ENCODE results near the gene MALL.
"Not testable (repeated sequence)": the region's sequence is repeated elsewhere in the genome, so short reads cannot be mapped to it uniquely, and the experiment has no call there.

The MALL gene

DNA sequence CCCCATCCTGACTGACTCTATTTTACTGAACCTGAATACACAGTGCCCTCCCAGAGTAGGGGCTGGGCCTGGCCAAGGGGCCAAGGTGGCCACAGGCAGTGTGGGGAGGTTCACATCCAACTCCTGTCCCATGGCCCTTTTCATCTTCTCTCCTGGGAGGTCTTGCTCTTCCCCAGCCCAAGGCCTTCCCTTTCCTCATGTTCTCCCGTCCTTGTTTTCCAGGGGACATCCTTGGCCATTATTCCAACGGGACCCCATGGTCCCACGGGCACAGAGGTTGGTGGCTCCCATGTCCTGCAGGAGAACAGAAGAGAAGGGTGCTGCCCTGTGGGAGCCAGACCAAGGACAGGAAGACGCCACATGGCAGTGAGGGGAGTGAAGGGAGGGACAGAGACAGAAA lies 10.4 kb downstream of the MALL start:
- no peaks in the 10 kb centered on the region for H3K36me3 ChIP-seq (ENCODE audit: control insufficient read depth, insufficient read depth, low read length)
- no peak overlapping the region for H3K4me3 ChIP-seq (ENCODE audit: insufficient read depth, low read depth, low read length, poor library complexity, severe bottlenecking)
- DNase-seq, result no peak
- peaks cover 4% of the 10 kb centered on the region for H3K27me3 ChIP-seq (replicated peaks; ENCODE audit: control insufficient read depth, insufficient read depth, low read length, poor library complexity, severe bottlenecking)
- H3K4me1 ChIP-seq (ENCODE audit: control insufficient read depth, insufficient read depth, low read length, poor library complexity, severe bottlenecking), result no peaks in the 10 kb centered on the region
- H3K27ac ChIP-seq (ENCODE audit: insufficient read depth, low read length, poor library complexity, severe bottlenecking), result no peak overlapping the region
- no peaks in the 10 kb centered on the region for H3K9me3 ChIP-seq (ENCODE audit: control insufficient read depth, low read length)

DNA sequence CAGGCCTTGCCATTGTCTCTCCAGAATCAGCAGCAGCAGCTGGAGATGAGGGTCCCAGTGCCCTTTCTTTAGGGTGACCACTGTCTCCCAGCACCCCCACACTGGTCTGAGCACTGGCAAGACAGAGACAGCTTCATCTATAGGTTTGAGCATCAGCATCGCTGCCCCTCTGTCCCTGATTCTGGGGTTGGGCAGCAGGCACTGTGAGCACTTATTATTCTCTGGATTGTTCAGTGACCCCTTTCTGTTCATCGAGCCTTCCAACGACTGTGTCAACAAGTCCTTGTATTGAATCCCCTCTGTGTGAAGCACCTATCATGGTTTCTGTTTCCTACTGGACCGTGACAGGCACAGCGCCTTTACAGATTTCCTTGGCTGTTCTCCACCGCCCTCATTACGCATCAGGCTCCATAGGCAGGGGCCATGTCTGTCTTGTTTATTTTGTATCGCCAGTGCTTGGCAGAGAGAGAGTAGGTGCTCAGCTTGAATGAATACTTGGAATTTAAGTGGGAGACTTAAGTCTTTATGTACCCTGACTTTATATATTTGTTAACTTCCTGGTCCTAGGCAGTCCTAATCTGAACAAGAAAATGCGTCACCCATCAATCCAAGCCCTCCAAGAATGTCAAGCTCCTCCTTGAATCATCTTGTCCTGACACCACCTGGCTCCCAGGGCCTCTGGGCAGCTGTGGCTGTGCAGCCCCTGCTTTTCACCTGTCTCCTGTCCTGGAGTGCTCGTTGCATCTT lies 11.4 kb downstream of the MALL start:
- Histone ChIP-seq H3K36me3 (ENCODE audit: control insufficient read depth, insufficient read depth, low read length) (no peaks in the 10 kb centered on the region), H3K9me3 (ENCODE audit: control insufficient read depth, low read length) (no peaks in the 10 kb centered on the region), H3K27me3 (replicated peaks; ENCODE audit: control insufficient read depth, insufficient read depth, low read length, poor library complexity, severe bottlenecking) (peaks cover 4% of the 10 kb centered on the region), H3K4me3 (ENCODE audit: insufficient read depth, low read depth, low read length, poor library complexity, severe bottlenecking) (no peak overlapping the region), H3K4me1 (ENCODE audit: control insufficient read depth, insufficient read depth, low read length, poor library complexity, severe bottlenecking) (no peaks in the 10 kb centered on the region), H3K27ac (ENCODE audit: insufficient read depth, low read length, poor library complexity, severe bottlenecking) (no peak overlapping the region)
- DNase-seq, result no peak

DNA sequence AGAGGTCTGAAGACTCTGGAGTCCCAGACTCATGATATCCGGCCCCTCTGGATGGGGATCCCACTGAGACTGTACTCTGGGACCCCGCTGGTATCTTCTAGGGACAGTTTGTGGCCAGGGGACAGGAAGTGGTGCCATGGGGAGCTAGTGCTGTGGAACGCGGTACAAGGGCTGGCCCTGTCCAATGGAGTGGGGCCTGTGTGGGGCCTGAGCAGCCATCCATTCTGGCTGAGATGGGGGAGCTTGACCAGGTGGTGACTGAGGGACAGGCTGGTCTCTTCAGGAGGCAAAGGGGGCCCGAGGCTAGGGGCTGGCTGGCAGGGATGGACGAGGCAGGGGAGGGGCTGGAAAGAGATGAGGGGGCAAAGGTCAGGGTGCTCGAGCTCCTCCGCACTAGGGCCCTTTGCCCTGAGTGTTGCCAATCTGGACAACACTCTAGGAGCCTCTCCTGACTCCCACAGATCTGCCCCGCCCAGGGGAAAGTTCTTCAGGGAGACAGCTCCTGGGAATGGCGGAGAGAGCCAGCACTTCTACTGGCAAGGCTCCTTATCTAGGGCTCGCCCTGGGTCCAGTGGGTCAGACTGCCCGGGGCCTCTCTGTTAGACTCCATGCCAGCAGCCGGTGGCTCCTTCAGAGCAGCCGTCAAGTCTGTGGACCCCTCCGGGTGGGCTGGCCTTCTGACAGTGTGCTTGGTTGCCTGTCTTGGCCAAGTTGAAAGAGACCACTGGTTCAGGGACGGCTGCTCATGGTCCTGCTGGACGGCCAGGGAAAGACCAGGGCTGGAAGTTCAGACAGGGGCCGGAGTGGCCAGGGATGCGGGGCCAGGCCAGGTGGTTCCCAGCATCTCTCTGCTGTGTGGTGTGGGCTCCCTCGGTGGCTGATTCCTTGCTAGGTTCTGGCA lies 12.3 kb downstream of the MALL start:
- no peak for DNase-seq
- H3K27me3 ChIP-seq (replicated peaks; ENCODE audit: control insufficient read depth, insufficient read depth, low read length, poor library complexity, severe bottlenecking), result peaks cover 4% of the 10 kb centered on the region
- H3K36me3 ChIP-seq (ENCODE audit: control insufficient read depth, insufficient read depth, low read length), result no peaks in the 10 kb centered on the region
- H3K4me3 ChIP-seq (ENCODE audit: insufficient read depth, low read depth, low read length, poor library complexity, severe bottlenecking), result no peak overlapping the region
- H3K4me1 ChIP-seq (ENCODE audit: control insufficient read depth, insufficient read depth, low read length, poor library complexity, severe bottlenecking), result no peaks in the 10 kb centered on the region
- no peaks in the 10 kb centered on the region for H3K9me3 ChIP-seq (ENCODE audit: control insufficient read depth, low read length)
- no peak overlapping the region for H3K27ac ChIP-seq (ENCODE audit: insufficient read depth, low read length, poor library complexity, severe bottlenecking)

DNA sequence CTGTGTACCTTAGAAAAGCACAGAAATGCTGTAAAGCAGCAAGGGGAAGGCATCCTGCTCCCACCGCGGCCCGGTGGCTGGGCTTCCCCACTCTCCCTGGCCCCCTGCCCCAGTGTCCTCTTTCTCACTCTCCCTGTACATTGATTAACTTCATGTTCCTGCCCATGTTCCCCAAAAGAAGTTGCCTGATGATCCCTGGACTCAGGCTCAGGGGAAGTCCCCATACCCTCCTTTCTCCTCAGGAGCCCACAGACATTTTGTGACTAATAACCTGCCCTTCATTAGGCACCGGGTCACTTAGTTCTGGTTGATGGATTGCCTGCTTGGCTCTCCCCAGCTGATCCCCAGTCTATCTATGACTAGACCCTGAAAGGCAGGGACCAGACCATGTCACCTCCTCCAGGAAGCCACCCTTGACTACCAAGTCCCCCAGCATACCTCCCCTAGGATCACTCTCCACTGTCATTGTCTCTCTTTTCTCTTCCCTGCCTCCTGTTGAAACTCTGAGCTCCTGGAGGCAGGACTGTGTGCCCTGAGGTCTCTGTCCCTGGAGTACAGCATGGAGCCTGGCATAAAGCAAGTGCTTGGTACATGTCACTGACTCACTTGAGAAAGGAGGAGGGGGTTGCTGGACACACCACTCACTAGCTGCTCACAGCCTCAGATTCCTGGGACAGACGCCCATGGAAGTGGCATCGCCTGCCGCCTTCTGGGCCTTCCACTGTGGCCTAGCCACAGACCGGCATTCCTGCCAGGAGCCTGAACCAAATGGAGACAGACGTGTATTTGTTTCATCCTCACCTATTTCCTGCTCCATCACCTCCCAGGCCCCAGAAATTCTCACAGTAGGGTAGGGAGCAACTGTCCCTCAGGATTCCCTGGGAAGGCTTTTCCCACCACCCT lies 13.5 kb downstream of the MALL start:
- Histone ChIP-seq H3K36me3 (ENCODE audit: control insufficient read depth, insufficient read depth, low read length) (no peaks in the 10 kb centered on the region), H3K4me1 (ENCODE audit: control insufficient read depth, insufficient read depth, low read length, poor library complexity, severe bottlenecking) (no peaks in the 10 kb centered on the region), H3K27ac (ENCODE audit: insufficient read depth, low read length, poor library complexity, severe bottlenecking) (no peak overlapping the region), H3K9me3 (ENCODE audit: control insufficient read depth, low read length) (no peaks in the 10 kb centered on the region), H3K4me3 (ENCODE audit: insufficient read depth, low read depth, low read length, poor library complexity, severe bottlenecking) (no peak overlapping the region), H3K27me3 (replicated peaks; ENCODE audit: control insufficient read depth, insufficient read depth, low read length, poor library complexity, severe bottlenecking) (peaks cover 4% of the 10 kb centered on the region)
- DNase-seq, result no peak

DNA sequence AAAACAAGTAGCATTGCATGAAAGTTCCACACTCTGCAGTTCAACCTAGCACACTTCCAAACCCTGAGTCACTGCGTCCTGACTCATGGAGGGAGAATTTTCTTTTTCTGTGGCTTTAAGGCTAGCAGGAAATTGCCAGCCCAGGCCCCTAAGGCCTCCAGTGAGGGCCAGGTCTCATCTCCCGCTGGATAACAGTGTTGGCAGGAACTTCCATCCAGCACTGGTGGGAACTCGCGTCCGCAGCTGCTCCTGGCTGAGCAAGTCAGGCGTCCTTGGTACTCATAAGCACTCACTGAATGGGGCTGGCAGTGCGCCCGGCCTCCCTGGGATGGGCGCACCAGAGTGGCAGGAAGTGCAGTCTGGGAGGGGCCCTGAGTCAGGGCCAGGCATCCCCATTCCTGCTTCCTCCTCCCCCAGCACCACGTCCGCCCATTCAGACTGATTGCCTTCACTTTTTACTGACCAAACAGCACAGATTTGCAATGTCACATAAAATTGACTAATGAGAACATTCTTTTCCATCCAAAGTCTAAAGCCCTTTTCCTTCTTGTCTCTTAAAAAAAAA lies 14.3 kb downstream of the MALL start:
- H3K4me1 ChIP-seq (ENCODE audit: control insufficient read depth, insufficient read depth, low read length, poor library complexity, severe bottlenecking), result no peaks in the 10 kb centered on the region
- DNase-seq, result no peak
- no peak overlapping the region for H3K4me3 ChIP-seq (ENCODE audit: insufficient read depth, low read depth, low read length, poor library complexity, severe bottlenecking)
- H3K27me3 ChIP-seq (replicated peaks; ENCODE audit: control insufficient read depth, insufficient read depth, low read length, poor library complexity, severe bottlenecking), result peaks cover 4% of the 10 kb centered on the region
- H3K9me3 ChIP-seq (ENCODE audit: control insufficient read depth, low read length), result no peaks in the 10 kb centered on the region
- no peaks in the 10 kb centered on the region for H3K36me3 ChIP-seq (ENCODE audit: control insufficient read depth, insufficient read depth, low read length)
- H3K27ac ChIP-seq (ENCODE audit: insufficient read depth, low read length, poor library complexity, severe bottlenecking), result no peak overlapping the region

DNA sequence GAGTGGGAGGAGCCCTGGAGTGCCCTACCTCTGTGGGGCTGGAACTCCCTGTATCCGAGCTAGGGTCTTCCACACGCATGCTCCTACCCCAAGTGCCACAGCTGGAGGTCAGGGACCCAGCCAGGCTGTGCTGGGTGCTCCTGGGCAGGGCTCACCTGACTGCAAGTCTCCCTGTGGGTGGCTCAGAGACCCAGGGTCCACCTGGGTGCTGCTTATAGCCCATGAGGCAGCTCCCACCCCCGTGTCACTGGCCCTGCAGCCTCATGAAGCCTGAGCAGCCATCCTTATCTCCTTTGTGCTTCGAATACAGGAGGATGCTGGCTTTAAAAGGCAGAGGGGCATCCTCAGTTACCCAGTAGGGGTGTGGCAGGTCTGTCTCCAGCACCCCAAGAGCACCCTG lies 14.7 kb downstream of the MALL start:
- H3K27ac ChIP-seq (ENCODE audit: insufficient read depth, low read length, poor library complexity, severe bottlenecking); H3K27me3 ChIP-seq (replicated peaks; ENCODE audit: control insufficient read depth, insufficient read depth, low read length, poor library complexity, severe bottlenecking); H3K9me3 ChIP-seq (ENCODE audit: control insufficient read depth, low read length); H3K36me3 ChIP-seq (ENCODE audit: control insufficient read depth, insufficient read depth, low read length); DNase-seq; H3K4me3 ChIP-seq (ENCODE audit: insufficient read depth, low read depth, low read length, poor library complexity, severe bottlenecking); H3K4me1 ChIP-seq (ENCODE audit: control insufficient read depth, insufficient read depth, low read length, poor library complexity, severe bottlenecking): not testable (repeated sequence)

DNA sequence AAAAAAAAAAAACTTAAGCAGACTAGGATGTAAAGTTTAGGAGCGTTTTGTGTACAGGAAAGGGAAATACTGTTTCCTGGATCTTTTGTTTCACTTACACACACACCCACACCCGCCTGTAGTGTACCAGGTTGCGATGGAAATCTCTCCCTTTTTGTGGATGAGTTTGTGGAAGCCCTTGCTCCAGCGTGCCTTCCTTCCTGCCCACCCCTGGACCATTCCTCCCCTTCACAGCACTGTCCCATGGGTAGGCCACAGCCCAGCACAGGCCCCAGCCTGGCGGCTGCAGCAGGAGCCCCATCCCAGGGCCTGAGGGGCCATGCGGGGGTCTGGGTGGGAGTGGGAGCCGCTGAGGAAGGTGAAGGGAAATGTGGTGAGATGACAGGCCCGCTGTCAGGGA lies 15.1 kb downstream of the MALL start:
- Histone ChIP-seq H3K27ac (ENCODE audit: insufficient read depth, low read length, poor library complexity, severe bottlenecking) (no peak overlapping the region), H3K4me1 (ENCODE audit: control insufficient read depth, insufficient read depth, low read length, poor library complexity, severe bottlenecking) (no peaks in the 10 kb centered on the region), H3K4me3 (ENCODE audit: insufficient read depth, low read depth, low read length, poor library complexity, severe bottlenecking) (no peak overlapping the region), H3K9me3 (ENCODE audit: control insufficient read depth, low read length) (no peaks in the 10 kb centered on the region), H3K27me3 (replicated peaks; ENCODE audit: control insufficient read depth, insufficient read depth, low read length, poor library complexity, severe bottlenecking) (peaks cover 4% of the 10 kb centered on the region), H3K36me3 (ENCODE audit: control insufficient read depth, insufficient read depth, low read length) (no peaks in the 10 kb centered on the region)
- no peak for DNase-seq

DNA sequence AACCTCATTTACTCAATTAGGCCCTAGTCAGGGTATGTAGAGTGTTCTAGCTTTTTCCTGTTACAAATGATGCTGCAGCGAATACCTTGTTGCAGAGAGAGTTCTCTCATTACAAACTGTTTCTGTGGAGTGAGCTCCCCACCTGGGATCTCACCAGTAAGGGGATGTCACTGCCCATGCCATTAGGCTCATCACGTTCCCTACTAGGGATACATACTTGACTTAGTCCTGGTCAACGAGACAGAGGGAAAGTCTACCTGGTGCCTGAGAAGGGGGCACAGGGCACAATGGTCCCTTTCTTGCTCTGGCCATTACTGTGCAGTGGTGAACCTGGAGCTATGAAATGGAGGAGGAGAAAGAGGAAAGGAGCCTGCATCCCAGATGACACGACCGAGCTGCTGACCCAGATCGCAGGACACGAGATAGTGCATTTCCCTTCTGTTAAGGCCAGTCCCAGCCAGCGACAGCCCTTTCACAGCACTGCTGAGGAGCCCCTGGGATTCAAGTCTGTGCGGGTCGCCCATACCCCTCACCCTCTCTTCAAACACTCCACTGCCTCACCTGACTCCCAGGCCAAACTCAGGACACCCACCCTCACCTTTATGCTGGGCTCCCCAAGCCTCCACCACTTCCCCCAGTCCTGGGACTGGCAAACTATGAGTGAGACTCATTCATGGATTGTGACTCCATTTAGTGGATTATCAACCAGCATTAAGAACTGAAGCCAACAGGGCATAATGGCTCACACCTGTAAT lies 16.0 kb downstream of the MALL start:
- DNase-seq, result no peak
- Histone ChIP-seq H3K9me3 (ENCODE audit: control insufficient read depth, low read length) (no peaks in the 10 kb centered on the region), H3K36me3 (ENCODE audit: control insufficient read depth, insufficient read depth, low read length) (no peaks in the 10 kb centered on the region), H3K4me3 (ENCODE audit: insufficient read depth, low read depth, low read length, poor library complexity, severe bottlenecking) (no peak overlapping the region), H3K4me1 (ENCODE audit: control insufficient read depth, insufficient read depth, low read length, poor library complexity, severe bottlenecking) (no peaks in the 10 kb centered on the region), H3K27me3 (replicated peaks; ENCODE audit: control insufficient read depth, insufficient read depth, low read length, poor library complexity, severe bottlenecking) (peaks cover 4% of the 10 kb centered on the region), H3K27ac (ENCODE audit: insufficient read depth, low read length, poor library complexity, severe bottlenecking) (no peak overlapping the region)

DNA sequence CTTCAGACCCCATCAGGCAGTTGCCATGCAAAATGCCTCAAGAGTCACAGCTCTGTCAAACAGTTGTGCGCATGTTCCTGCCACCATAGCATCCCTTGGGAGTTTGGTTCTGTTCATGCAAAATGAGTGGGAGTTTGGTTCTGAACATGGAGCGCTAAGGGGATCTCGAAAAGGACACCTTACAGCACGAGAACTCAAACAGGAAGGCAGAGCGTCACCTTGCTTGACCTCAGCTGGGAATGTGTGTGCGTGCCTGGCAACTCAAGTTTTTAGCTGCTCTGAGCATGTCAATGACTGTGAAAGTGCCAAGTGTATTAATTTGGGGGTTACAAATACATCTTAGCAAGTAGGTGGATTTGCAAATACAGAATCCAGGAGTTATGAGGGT lies 16.6 kb downstream of the MALL start:
- Histone ChIP-seq H3K27me3 (replicated peaks; ENCODE audit: control insufficient read depth, insufficient read depth, low read length, poor library complexity, severe bottlenecking) (peaks cover 4% of the 10 kb centered on the region), H3K4me3 (ENCODE audit: insufficient read depth, low read depth, low read length, poor library complexity, severe bottlenecking) (no peak overlapping the region), H3K4me1 (ENCODE audit: control insufficient read depth, insufficient read depth, low read length, poor library complexity, severe bottlenecking) (no peaks in the 10 kb centered on the region), H3K9me3 (ENCODE audit: control insufficient read depth, low read length) (no peaks in the 10 kb centered on the region), H3K27ac (ENCODE audit: insufficient read depth, low read length, poor library complexity, severe bottlenecking) (no peak overlapping the region), H3K36me3 (ENCODE audit: control insufficient read depth, insufficient read depth, low read length) (no peaks in the 10 kb centered on the region)
- DNase-seq, result no peak
